Tibial nerve (tissue), 4 donors: Measurements from ENCODE around the gene ATP6AP1.

Experiments used
- EP300 ChIP-seq, 2 donors: sonication (generic); formaldehyde crosslinking; IDR thresholded peaks; one replicate each; pipeline ENCODE4 v1.6.1; 2017; ENCODE audit warnings: antibody characterized with exemption in 2 of 2, mild to moderate bottlenecking in 1 of 2
- POLR2A ChIP-seq, 2 donors: fragments of 450-650 bp; IDR thresholded peaks; one replicate each; pipeline ENCODE4 v1.6.1; 2017; ENCODE audit warnings: antibody characterized with exemption in 2 of 2, mild to moderate bottlenecking in 2 of 2, moderate library complexity in 2 of 2
- TF ChIP-seq, protein P1 (sequence below), 5 experiments: fragments of 200-600 bp in 3 of 5; fragments of 450-650 bp in 2 of 5; sonication (generic) in 3 of 5; IDR thresholded peaks; one replicate each; pipeline ENCODE4 v1.5.1; 2016 to 2019; ENCODE audit warnings: antibody characterized with exemption in 5 of 5, mild to moderate bottlenecking in 3 of 5, moderate library complexity in 2 of 5

DNA sequence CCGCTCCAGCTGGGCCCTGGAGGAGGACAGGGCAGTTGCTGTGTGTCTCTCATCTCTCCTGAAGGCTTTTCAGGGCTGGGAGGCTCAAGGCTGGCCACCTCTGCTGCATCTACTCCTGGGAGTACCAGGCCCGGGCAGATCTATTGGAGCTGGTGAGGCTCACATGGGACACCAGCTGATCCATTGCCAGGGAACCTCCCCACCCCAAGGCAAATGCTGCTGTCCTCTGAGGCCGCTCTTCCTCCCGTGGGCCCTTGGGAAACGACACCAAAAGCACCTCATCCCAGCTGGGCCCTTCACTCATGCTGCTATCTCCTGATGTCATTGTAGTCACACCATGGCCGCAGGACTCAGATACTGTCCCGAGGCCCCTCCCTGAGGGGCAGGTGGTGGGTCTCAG, 54.3 kb downstream of the ATP6AP1 start:
- no peak for TF ChIP-seq EP300 (IDR thresholded peaks at IDR 0.05)
- TF ChIP-seq, protein P1, sequence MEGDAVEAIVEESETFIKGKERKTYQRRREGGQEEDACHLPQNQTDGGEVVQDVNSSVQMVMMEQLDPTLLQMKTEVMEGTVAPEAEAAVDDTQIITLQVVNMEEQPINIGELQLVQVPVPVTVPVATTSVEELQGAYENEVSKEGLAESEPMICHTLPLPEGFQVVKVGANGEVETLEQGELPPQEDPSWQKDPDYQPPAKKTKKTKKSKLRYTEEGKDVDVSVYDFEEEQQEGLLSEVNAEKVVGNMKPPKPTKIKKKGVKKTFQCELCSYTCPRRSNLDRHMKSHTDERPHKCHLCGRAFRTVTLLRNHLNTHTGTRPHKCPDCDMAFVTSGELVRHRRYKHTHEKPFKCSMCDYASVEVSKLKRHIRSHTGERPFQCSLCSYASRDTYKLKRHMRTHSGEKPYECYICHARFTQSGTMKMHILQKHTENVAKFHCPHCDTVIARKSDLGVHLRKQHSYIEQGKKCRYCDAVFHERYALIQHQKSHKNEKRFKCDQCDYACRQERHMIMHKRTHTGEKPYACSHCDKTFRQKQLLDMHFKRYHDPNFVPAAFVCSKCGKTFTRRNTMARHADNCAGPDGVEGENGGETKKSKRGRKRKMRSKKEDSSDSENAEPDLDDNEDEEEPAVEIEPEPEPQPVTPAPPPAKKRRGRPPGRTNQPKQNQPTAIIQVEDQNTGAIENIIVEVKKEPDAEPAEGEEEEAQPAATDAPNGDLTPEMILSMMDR (IDR thresholded peaks at IDR 0.05): no peak
- TF ChIP-seq POLR2A (IDR thresholded peaks at IDR 0.05): no peak
